ENCODE results near the gene WDR83.

DNA sequence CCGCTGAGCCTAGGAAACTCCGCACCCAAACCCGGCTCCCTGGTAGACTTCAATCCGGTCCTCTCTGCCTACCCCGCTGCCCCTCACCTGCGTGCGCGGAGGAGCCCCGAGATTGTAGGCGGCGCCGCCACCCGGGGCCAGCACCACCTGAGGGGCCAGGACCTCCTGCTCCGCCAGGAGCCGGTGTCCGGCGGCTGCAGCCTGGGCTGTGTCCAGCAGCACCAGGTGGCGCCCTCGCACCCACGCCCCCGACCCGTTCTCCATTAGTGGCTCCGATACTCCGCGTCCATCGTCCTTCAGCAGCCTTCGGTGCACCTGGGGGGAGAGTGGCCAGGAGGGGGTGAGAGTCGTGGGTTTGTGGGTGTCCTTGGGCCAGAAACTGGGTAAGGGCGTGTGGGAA, 18.5 kb upstream of the WDR83 start:
- TF ChIP-seq, protein P1, sequence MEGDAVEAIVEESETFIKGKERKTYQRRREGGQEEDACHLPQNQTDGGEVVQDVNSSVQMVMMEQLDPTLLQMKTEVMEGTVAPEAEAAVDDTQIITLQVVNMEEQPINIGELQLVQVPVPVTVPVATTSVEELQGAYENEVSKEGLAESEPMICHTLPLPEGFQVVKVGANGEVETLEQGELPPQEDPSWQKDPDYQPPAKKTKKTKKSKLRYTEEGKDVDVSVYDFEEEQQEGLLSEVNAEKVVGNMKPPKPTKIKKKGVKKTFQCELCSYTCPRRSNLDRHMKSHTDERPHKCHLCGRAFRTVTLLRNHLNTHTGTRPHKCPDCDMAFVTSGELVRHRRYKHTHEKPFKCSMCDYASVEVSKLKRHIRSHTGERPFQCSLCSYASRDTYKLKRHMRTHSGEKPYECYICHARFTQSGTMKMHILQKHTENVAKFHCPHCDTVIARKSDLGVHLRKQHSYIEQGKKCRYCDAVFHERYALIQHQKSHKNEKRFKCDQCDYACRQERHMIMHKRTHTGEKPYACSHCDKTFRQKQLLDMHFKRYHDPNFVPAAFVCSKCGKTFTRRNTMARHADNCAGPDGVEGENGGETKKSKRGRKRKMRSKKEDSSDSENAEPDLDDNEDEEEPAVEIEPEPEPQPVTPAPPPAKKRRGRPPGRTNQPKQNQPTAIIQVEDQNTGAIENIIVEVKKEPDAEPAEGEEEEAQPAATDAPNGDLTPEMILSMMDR (IDR thresholded peaks at IDR 0.05) = no peak
- TF ChIP-seq POLR2AphosphoS5 (IDR thresholded peaks at IDR 0.05) = no peak

Measured in breast epithelium (tissue), 3 donors.